Inferior parietal cortex (tissue), 1 donor: ENCODE data around the gene TNFRSF9.
"Not testable (repeated sequence)": the region's sequence is repeated elsewhere in the genome, so short reads cannot be mapped to it uniquely, and the experiment has no call there.

ENCODE experiments used
- DNase-seq: peaks from one replicate; pipeline ENCODE4 v3.0.0-alpha.2; 2016; ENCODE audit errors: extremely low spot score

TNFRSF9 gene

GRCh38 chr1:7961216-7962013 lies 20.8 kb upstream of the TNFRSF9 start, which contains the start of gene PARK7:
PARK7 (plus strand) TSS chr1:7961711; CDS start chr1:7962786, 1,075 bp downstream.
- DNase-seq: peak; percentile 99

GRCh38 chr1:7960867-7961215 lies 20.2 kb upstream of the TNFRSF9 start:
- DNase-seq: no peak

GRCh38 chr1:7960165-7960564 lies 19.5 kb upstream of the TNFRSF9 start:
- no peak for DNase-seq

GRCh38 chr1:7956218-7957032 lies 15.8 kb upstream of the TNFRSF9 start:
- DNase-seq: no peak

- DNase-seq: no peak
Measured at GRCh38 chr1:7954683-7955082, 14.0 kb upstream of the TNFRSF9 start.

GRCh38 chr1:7953850-7954609 lies 13.4 kb upstream of the TNFRSF9 start:
- peak; percentile 95 for DNase-seq

- not testable (repeated sequence) for DNase-seq
Measured at GRCh38 chr1:7952791-7953190, 12.2 kb upstream of the TNFRSF9 start.

GRCh38 chr1:7948960-7949359 lies 8.3 kb upstream of the TNFRSF9 start:
- DNase-seq: no peak

GRCh38 chr1:7943251-7943650 lies 2.6 kb upstream of the TNFRSF9 start:
- DNase-seq: no peak

- DNase-seq: peak; percentile 34
Measured at GRCh38 chr1:7942214-7942921, 1.7 kb upstream of the TNFRSF9 start.

GRCh38 chr1:7941437-7941793 lies 776 bp upstream of the TNFRSF9 start:
- DNase-seq: no peak

GRCh38 chr1:7940034-7940433 lies 605 bp downstream of the TNFRSF9 start:
- no peak for DNase-seq

GRCh38 chr1:7938070-7938469 lies 2.6 kb downstream of the TNFRSF9 start:
- DNase-seq: no peak

- no peak for DNase-seq
Measured at GRCh38 chr1:7932524-7933138, 8.0 kb downstream of the TNFRSF9 start.

GRCh38 chr1:7931446-7931812 lies 9.2 kb downstream of the TNFRSF9 start:
- DNase-seq: no peak

- DNase-seq: no peak
Measured at GRCh38 chr1:7930645-7931445, 9.8 kb downstream of the TNFRSF9 start.

- no peak for DNase-seq
Measured at GRCh38 chr1:7929637-7930036, 11.0 kb downstream of the TNFRSF9 start.

GRCh38 chr1:7928247-7928646 lies 12.4 kb downstream of the TNFRSF9 start:
- no peak for DNase-seq

- not testable (repeated sequence) for DNase-seq
Measured at GRCh38 chr1:7927061-7927460, 13.6 kb downstream of the TNFRSF9 start.

GRCh38 chr1:7922301-7922700 lies 18.3 kb downstream of the TNFRSF9 start:
- no peak for DNase-seq
